Karpas-422 (cell line): ENCODE measurements around the gene RNF145. TPM values are rescaled to one million over a fixed set of nuclear protein-coding genes. Genes with fewer than 3 reads are reported as not detected.
"Not testable (repeated sequence)": the region's sequence is repeated elsewhere in the genome, so short reads cannot be mapped to it uniquely, and the experiment has no call there.

ENCODE experiments used
- DNase-seq: peaks from one replicate; pipeline ENCODE4 v3.0.0-alpha.2; 2015
- H2AFZ ChIP-seq: fragments of 200-600 bp; sonication (generic); 2 replicates; pipeline ENCODE4 v1.6.1; 2014; ENCODE audit warnings: antibody characterized with exemption, low read length, mixed read lengths
- H3K27ac ChIP-seq: fragments of 200-600 bp; sonication (generic); 2 replicates; pipeline ENCODE4 v1.5.1; 2014; ENCODE audit warnings: mild to moderate bottlenecking, low read length, moderate library complexity
- H3K27me3 ChIP-seq: fragments of 200-600 bp; sonication (generic); 2 replicates; pipeline ENCODE4 v1.6.1; 2014; ENCODE audit warnings: low read length, mixed read lengths
- H3K36me3 ChIP-seq: fragments of 200-600 bp; sonication (generic); 2 replicates; pipeline ENCODE4 v1.6.1; 2014; ENCODE audit warnings: low read length, mixed read lengths; ENCODE audit not compliant: insufficient read depth
- H3K4me1 ChIP-seq: fragments of 200-600 bp; sonication (generic); 2 replicates; pipeline ENCODE4 v1.6.1; 2014; ENCODE audit warnings: mild to moderate bottlenecking, low read length, mixed read lengths
- H3K4me2 ChIP-seq: fragments of 200-600 bp; sonication (generic); 2 replicates; pipeline ENCODE4 v1.6.1; 2014; ENCODE audit warnings: low read length, low read depth, mild to moderate bottlenecking; ENCODE audit not compliant: poor library complexity, severe bottlenecking
- H3K4me3 ChIP-seq: fragments of 200-600 bp; sonication (generic); 2 replicates; pipeline ENCODE4 v1.5.1; 2014; ENCODE audit warnings: mild to moderate bottlenecking, antibody characterized with exemption, low read length, mixed read lengths
- H3K79me2 ChIP-seq: fragments of 200-600 bp; sonication (generic); 2 replicates; pipeline ENCODE4 v1.6.1; 2014; ENCODE audit warnings: mild to moderate bottlenecking, low read length, mixed read lengths
- H3K9ac ChIP-seq: fragments of 200-600 bp; sonication (generic); 2 replicates; pipeline ENCODE4 v1.6.0; 2014; ENCODE audit warnings: low read length
- H3K9me2 ChIP-seq: fragments of 200-600 bp; sonication (generic), shearing (Covaris generic); replicated peaks from 2 replicates; pipeline ENCODE4 v1.6.0; 2014; ENCODE audit warnings: mild to moderate bottlenecking, low read length, moderate library complexity; ENCODE audit not compliant: insufficient read depth
- H3K9me3 ChIP-seq: fragments of 300-700, 200-600 bp; sonication (generic); 2 replicates; pipeline ENCODE4 v1.6.1; 2014; ENCODE audit warnings: low read length, mixed read lengths
- H4K20me1 ChIP-seq: fragments of 200-600 bp; sonication (generic); 2 replicates; pipeline ENCODE4 v1.6.1; 2014; ENCODE audit warnings: mild to moderate bottlenecking, antibody characterized with exemption, low read length, low read depth; ENCODE audit not compliant: insufficient read depth
- total RNA-seq: library from RNA; depleted of rRNA; stranded (reverse); fragments of >200 nt; shearing (Covaris generic); gene quantifications from 2 replicates; pipeline ENCODE4 v1.2.3, GENCODE V29; 2014; ENCODE audit warnings: low replicate concordance

RNF145 gene
- total RNA-seq, 1 experiment from 2014 or later = 113 TPM

DNA sequence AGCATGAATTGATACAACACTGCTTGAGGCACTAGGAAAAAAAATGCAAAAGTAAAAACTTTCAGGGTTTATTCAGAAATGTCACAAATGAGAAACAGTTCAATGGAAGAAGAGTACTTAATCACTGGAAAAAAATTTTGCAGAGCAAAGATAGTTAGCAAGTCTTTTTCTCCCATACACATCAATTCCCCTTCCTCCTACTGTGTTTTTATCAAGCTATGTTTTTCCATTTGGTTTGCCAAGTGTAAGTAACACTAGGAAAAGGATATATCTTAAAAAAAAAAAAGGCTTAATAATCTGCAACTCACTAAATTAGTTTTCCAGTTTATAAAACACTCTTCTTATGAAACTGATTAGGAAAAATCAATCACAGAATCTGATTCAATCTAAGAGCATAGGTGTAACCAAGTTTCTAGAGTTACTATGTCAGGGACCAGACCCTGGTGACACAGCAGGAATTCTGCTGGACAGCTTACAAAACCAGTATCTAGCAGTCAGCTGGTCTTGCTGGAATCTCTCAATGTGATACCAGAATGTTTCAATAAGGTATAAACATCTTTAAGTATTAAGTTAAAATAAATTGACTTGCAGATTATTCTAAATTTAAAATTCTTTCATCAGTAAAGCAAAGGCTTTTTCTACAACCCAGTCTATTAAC lies 34.7 kb downstream of the RNF145 start:
- Histone ChIP-seq H3K36me3 (peaks cover 50% of the 10 kb centered on the region; the same call in 1 of the 2 replicates), H4K20me1 (no peaks in the 10 kb centered on the region), H3K9me2 (no peaks in the 10 kb centered on the region), H3K27me3 (no peaks in the 10 kb centered on the region), H3K4me3 (no peak overlapping the region), H3K79me2 (peaks cover 71% of the 10 kb centered on the region), H3K9me3 (no peaks in the 10 kb centered on the region), H3K4me2 (no peak overlapping the region), H3K9ac (no peak overlapping the region), H2AFZ (no peak overlapping the region), H3K27ac (no peak overlapping the region), H3K4me1 (no peaks in the 10 kb centered on the region)
- DNase-seq = no peak

DNA sequence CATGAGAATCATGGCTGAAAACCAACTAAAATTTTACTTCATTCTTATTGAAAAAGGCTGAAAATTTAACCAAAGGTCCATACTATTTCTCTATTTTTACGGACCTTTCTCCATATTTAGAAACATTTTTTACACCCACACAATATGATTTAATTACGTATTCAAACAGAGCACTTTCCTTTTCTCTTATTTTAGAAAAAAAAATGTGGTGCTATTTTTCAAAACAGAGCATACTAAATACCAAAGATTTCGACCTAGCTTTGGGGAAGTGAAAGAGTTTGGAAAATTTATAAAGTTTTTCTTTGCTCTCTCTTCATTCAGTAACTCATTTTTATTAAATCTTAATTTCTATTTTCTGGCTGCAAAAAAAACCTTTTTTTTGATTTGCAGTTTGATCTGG lies 38.1 kb downstream of the RNF145 start:
- no peaks in the 10 kb centered on the region for H3K4me1 ChIP-seq
- peaks cover 53% of the 10 kb centered on the region for H3K79me2 ChIP-seq
- H3K4me3 ChIP-seq = no peak overlapping the region
- no peak overlapping the region for H2AFZ ChIP-seq
- H3K9ac ChIP-seq = no peak overlapping the region
- H3K27ac ChIP-seq = no peak overlapping the region
- H3K9me3 ChIP-seq = no peaks in the 10 kb centered on the region
- DNase-seq = no peak
- no peaks in the 10 kb centered on the region for H3K27me3 ChIP-seq
- peaks cover 39% of the 10 kb centered on the region; the same call in 1 of the 2 replicates for H3K36me3 ChIP-seq
- no peaks in the 10 kb centered on the region for H3K9me2 ChIP-seq
- no peak overlapping the region for H3K4me2 ChIP-seq
- H4K20me1 ChIP-seq = no peaks in the 10 kb centered on the region

DNA sequence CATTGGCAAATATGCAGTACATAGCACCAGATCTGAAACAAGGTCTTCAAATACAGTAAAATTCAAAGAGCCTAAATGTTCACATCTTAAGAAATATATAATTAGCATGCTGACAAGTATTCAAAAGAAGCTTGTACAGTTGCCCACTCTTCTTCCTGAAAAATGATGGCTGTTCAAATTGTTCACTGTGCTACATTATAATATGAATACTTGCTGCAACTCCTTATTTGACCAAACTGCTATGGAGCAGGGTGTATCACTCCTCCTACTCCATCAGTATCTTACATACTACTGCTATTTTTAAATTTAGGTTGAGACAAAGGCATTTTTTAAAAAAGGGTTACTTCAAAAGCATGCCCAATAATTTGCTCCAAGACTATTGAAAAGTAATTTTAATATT lies 39.3 kb downstream of the RNF145 start:
- Histone ChIP-seq H3K4me2 (no peak overlapping the region), H3K79me2 (peaks cover 50% of the 10 kb centered on the region), H3K36me3 (peaks cover 31% of the 10 kb centered on the region; the same call in 1 of the 2 replicates), H3K4me1 (no peaks in the 10 kb centered on the region), H3K9me2 (no peaks in the 10 kb centered on the region), H4K20me1 (no peaks in the 10 kb centered on the region), H3K27ac (no peak overlapping the region), H2AFZ (no peak overlapping the region), H3K27me3 (no peaks in the 10 kb centered on the region), H3K9me3 (no peaks in the 10 kb centered on the region), H3K4me3 (no peak overlapping the region), H3K9ac (no peak overlapping the region)
- no peak for DNase-seq

DNA sequence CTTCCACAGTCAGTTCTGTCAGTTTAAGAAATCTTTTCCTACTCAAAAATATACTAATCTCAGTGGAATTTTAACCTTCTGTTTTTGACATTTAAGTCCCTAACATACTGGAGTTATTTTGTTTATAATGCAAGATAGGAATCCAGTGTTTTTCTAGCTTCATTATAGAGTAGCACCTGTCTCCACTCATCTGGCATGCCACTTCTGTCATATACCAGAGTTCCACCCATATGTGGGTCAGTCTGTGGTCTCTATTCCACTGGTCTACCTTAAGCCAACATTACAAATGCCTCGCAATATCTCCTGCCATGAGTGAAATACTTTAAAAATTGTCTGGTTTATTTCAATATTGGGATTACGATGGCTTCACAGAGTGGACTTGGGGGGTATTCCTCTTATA lies 42.9 kb downstream of the RNF145 start:
- Histone ChIP-seq H3K79me2 (peaks cover 37% of the 10 kb centered on the region), H3K9me3 (no peaks in the 10 kb centered on the region), H3K9ac (no peak overlapping the region), H2AFZ (no peak overlapping the region), H3K4me2 (no peak overlapping the region), H4K20me1 (peaks cover 8% of the 10 kb centered on the region; the same call in 1 of the 2 replicates), H3K27ac (no peak overlapping the region), H3K27me3 (no peaks in the 10 kb centered on the region), H3K9me2 (no peaks in the 10 kb centered on the region), H3K4me1 (no peaks in the 10 kb centered on the region), H3K36me3 (peaks cover 26% of the 10 kb centered on the region; the same call in 1 of the 2 replicates), H3K4me3 (no peak overlapping the region)
- no peak for DNase-seq

DNA sequence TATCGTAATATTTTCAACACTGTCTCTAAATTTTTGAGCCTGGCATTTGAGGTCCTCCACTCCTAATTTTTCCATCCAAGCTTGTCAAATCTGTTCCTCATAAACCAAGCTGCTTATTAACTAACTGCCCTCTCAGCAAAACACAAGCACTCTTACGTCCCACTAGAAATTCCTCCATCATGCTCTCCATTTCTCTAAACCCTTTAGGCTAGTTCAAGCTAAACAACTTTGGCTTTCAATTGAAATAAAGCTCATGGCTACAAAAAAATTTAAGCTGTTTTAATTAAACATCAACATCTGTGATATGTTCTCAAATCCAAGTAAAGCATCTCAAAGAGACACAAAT lies 45.7 kb downstream of the RNF145 start:
- Histone ChIP-seq H3K27ac (no peak overlapping the region), H3K9me2 (no peaks in the 10 kb centered on the region), H3K9ac (no peak overlapping the region), H3K4me1 (no peaks in the 10 kb centered on the region), H3K36me3 (peaks cover 41% of the 10 kb centered on the region; the same call in 1 of the 2 replicates), H3K4me2 (no peak overlapping the region), H3K9me3 (no peaks in the 10 kb centered on the region), H3K27me3 (no peaks in the 10 kb centered on the region), H3K4me3 (no peak overlapping the region), H2AFZ (no peak overlapping the region), H4K20me1 (peaks cover 11% of the 10 kb centered on the region; the same call in 1 of the 2 replicates), H3K79me2 (peaks cover 30% of the 10 kb centered on the region)
- no peak for DNase-seq

DNA sequence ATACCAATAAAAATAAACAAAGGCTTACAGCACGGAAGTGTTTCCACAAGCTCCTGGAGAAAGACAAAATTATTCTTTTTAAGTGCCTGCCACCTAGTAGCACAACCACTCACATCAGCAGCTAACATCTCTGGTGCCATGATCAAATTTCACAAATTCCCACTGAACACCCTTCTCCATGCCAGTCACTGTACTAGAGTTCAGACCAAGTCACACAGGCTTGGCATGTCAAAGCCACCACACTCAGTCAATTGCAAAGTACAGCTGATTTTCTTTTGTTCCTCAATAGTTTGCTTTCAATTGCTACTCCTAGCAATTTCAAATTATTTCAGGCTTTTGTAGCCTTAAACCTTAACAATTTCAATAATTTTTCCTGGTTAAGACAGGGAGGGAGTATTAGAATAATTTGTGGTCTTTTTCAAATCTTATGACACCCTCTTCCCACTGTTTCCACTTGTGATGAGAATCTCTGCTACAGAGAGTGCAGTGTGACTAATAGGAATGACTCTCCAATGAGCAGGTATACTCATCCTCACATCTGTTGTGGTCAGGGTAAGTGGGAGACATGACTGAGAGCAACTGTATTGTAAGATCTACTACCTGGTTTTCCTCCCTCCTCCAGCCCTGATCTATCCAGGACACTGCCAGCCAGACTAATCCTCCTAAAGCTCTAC lies 46.2 kb downstream of the RNF145 start:
- Histone ChIP-seq H3K36me3 (peaks cover 44% of the 10 kb centered on the region; the same call in 1 of the 2 replicates), H3K4me3 (no peak overlapping the region)
- no peak for DNase-seq

DNA sequence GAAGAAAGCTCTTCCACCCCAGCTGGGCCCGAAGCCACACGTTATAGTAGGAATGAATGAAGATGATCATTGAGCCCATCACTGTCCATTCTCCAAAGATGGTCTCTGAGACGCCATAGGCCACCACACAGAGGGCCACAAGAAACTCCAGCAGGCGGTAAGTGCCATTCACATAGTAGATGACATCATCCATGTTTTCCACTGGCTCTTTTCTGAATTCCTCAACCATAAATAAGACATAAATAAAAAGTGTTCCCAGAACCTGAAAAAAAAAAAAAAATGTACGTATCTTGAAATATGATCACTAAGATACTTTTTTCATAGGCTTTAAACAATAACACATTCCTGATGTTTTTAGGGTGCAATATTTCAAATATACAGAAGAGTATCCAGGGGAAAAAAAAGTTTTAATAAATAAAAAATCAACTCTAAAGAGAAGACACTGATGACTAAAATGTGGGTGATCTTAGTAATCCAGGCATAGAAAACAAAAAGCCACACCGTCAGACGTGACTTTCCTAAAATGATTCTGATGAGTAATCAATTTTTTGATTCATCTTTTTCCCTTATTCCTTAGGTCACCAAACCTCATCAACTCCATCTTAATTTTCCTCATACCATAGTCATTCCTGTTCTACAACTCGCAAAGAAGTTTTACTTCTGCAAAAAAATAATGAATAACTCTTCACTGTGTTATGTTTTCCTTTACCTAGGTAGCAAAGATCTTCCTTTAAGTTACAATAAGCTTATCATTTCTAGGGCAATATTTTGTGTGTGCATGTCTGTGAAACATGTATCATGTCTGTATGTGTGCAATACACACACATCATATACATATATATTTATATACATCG lies 47.8 kb downstream of the RNF145 start:
- Histone ChIP-seq H3K4me1 (peaks cover under 1% of the 10 kb centered on the region), H3K36me3 (peaks cover 45% of the 10 kb centered on the region), H2AFZ (no peak overlapping the region), H3K4me3 (no peak overlapping the region), H3K4me2 (no peak overlapping the region), H3K9ac (no peak overlapping the region), H4K20me1 (peaks cover 16% of the 10 kb centered on the region), H3K27me3 (no peaks in the 10 kb centered on the region), H3K9me2 (no peaks in the 10 kb centered on the region), H3K27ac (no peak overlapping the region), H3K9me3 (no peaks in the 10 kb centered on the region), H3K79me2 (peaks cover 22% of the 10 kb centered on the region)
- DNase-seq = no peak

More for the DNA sequence above, 46.2 kb downstream of the RNF145 start:
- H3K9me2 ChIP-seq = no peaks in the 10 kb centered on the region
- H3K4me2 ChIP-seq = no peak overlapping the region
- peaks cover 11% of the 10 kb centered on the region; the same call in 1 of the 2 replicates for H4K20me1 ChIP-seq
- H3K9ac ChIP-seq = no peak overlapping the region
- H3K79me2 ChIP-seq = peaks cover 30% of the 10 kb centered on the region
- H3K27ac ChIP-seq = no peak overlapping the region
- no peak overlapping the region for H2AFZ ChIP-seq
- H3K9me3 ChIP-seq = no peaks in the 10 kb centered on the region
- no peaks in the 10 kb centered on the region for H3K4me1 ChIP-seq
- no peaks in the 10 kb centered on the region for H3K27me3 ChIP-seq

DNA sequence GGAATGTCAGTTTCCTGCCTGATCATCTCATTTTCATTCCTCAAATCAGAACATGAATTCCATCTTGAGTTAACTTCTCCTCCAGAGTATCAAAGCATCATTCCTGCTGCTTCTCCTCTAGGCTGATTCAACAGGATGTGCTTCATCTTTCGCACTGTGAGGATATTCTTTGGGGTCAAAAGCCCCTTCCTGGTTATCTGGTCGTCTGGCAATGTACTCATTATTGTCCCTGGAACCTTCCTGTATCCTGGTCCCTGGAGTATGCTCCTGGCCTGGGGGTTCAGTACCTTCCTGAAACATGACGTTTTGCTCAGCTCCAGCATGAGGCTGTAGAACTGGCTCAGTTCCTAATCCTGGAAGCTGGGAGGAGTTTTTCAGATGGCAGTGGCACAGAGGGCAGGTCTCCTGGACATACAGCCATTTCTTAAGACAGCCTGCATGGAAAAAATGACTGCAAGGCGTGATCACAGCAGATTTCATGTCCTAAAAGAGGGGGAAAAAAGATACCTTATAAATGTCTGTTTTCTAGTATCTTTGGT lies 50.7 kb downstream of the RNF145 start:
- H3K27ac ChIP-seq, H2AFZ ChIP-seq, H3K9me2 ChIP-seq, H3K79me2 ChIP-seq, H3K4me2 ChIP-seq, H3K9ac ChIP-seq, H3K4me3 ChIP-seq, H3K27me3 ChIP-seq, H3K4me1 ChIP-seq, H3K9me3 ChIP-seq, DNase-seq: not testable (repeated sequence)
- peaks cover 22% of the 10 kb centered on the region for H4K20me1 ChIP-seq
- H3K36me3 ChIP-seq = peaks cover 58% of the 10 kb centered on the region
